Lung (tissue), 12 donors: ENCODE data around the gene MIPOL1. TPM values are rescaled to one million over a fixed set of nuclear protein-coding genes. Genes with fewer than 3 reads are reported as not detected.
"Not testable (repeated sequence)": the region's sequence is repeated elsewhere in the genome, so short reads cannot be mapped to it uniquely, and the experiment has no call there.

Source experiments
- ATAC-seq: fragments of 200-7000 bp; cut with Tn5 transposase; one replicate; pipeline ENCODE4 v1.9.1; 2020; ENCODE audit warnings: moderate number of reproducible peaks; ENCODE audit not compliant: insufficient read depth, low FRiP score
- DNase-seq, 3 donors: peaks; one replicate each; pipeline ENCODE4 v3.0.0-alpha.2; 2013 to 2017
- H3K27ac ChIP-seq, 2 donors: one replicate each; pipeline ENCODE4 v1.5.1; 2013; ENCODE audit warnings: mild to moderate bottlenecking in 2 of 2, moderate library complexity in 2 of 2, control low read depth in 1 of 2, inconsistent platforms in 1 of 2, low read depth in 1 of 2, low read length in 1 of 2
- H3K27me3 ChIP-seq, 3 donors: one replicate each; pipeline ENCODE4 v1.5.1; 2013; ENCODE audit warnings: low read length in 2 of 3; ENCODE audit not compliant: control insufficient read depth in 3 of 3, insufficient read depth in 3 of 3
- H3K36me3 ChIP-seq, 4 donors: one replicate each; pipeline ENCODE4 v1.5.1; 2013; ENCODE audit warnings: low read length in 4 of 4, mild to moderate bottlenecking in 1 of 4, moderate library complexity in 1 of 4; ENCODE audit not compliant: control insufficient read depth in 4 of 4, insufficient read depth in 4 of 4
- H3K4me1 ChIP-seq, 5 donors: one replicate each; pipeline ENCODE4 v1.5.1; 2013; ENCODE audit warnings: low read length in 5 of 5, mild to moderate bottlenecking in 2 of 5, moderate library complexity in 1 of 5; ENCODE audit not compliant: control insufficient read depth in 5 of 5, insufficient read depth in 5 of 5
- H3K4me3 ChIP-seq: one replicate; pipeline ENCODE4 v1.5.1; 2013; ENCODE audit warnings: mild to moderate bottlenecking, control low read depth, moderate library complexity
- H3K9ac ChIP-seq, 2 donors: one replicate each; pipeline ENCODE4 v1.5.1; 2013; ENCODE audit warnings: low read length in 2 of 2, control low read depth in 1 of 2; ENCODE audit not compliant: insufficient read depth in 1 of 2
- H3K9me3 ChIP-seq, 4 donors: one replicate each; pipeline ENCODE4 v1.5.1; 2013; ENCODE audit warnings: low read length in 3 of 4, mild to moderate bottlenecking in 1 of 4, moderate library complexity in 1 of 4; ENCODE audit not compliant: control insufficient read depth in 4 of 4, insufficient read depth in 3 of 4
- CTCF ChIP-seq: IDR thresholded peaks from 2 replicates; pipeline ENCODE4 v1.5.1; 2012; ENCODE audit warnings: mild to moderate bottlenecking; ENCODE audit errors: control extremely low read depth, extremely low read depth
- WGBS, 2 donors: extraction: QIAGEN DNeasy Blood & Tissue Kit; methylation state at CpG; one replicate each; pipeline ENCODE4 v1.1.7; 2013; 5-methylcytosine and 5-hydroxymethylcytosine counted together
- polyA plus RNA-seq, 2 donors: library from polyadenylated mRNA; stranded (reverse); fragments of 200-250 nt; gene quantifications; one replicate each; pipeline ENCODE4 v1.2.1, GENCODE V29; 2013
- total RNA-seq, 2 donors: library from RNA; depleted of rRNA in 1 of 2; stranded (reverse); fragments of >200 nt in 1 of 2; gene quantifications; one replicate each; pipeline ENCODE4 v1.2.1, GENCODE V29; 2014 to 2021
- donor health status: control.
- donor health status: control.
- donor health status: Bipolar disorder and iron deficiency.
- donor health status: healthy.
- donor health status: DM: yes; HTN: yes; CAD: no.

The MIPOL1 gene
- total and polyA plus RNA-seq, 4 donors = 2.3 to 49.9 (median 7.0) TPM

- ATAC-seq (no peak), DNase-seq (no peak)
- Histone ChIP-seq H3K9ac (no peak overlapping the region), H3K4me3 (no peak overlapping the region), H3K36me3 (no peaks in the 10 kb centered on the region), H3K4me1 (peaks cover 0 to 2% (median 0%) of the 10 kb centered on the region in 5 donors), H3K27me3 (no peaks in the 10 kb centered on the region), H3K27ac (no peak overlapping the region), H3K9me3 (peaks cover 0 to 3% (median 0%) of the 10 kb centered on the region in 4 donors)
- TF ChIP-seq CTCF = no peak
These were observed 15.3 kb downstream of the MIPOL1 start for GRCh38 chr14:37213016-37213415.

GRCh38 chr14:37215345-37215744, 17.6 kb downstream of the MIPOL1 start:
- H3K36me3 ChIP-seq = no peaks in the 10 kb centered on the region
- TF ChIP-seq CTCF = no peak
- ATAC-seq = no peak
- no peak overlapping the region for H3K4me3 ChIP-seq
- peaks cover 0 to 2% (median 0%) of the 10 kb centered on the region in 5 donors for H3K4me1 ChIP-seq
- no peaks in the 10 kb centered on the region for H3K27me3 ChIP-seq
- no peak for DNase-seq
- peaks cover 0 to 3% (median 0%) of the 10 kb centered on the region in 4 donors for H3K9me3 ChIP-seq
- 91 to 97% methylated on average over 3 of the region's 3 CpGs for WGBS, 2 donors
- no peak overlapping the region for H3K9ac ChIP-seq
- H3K27ac ChIP-seq = no peak overlapping the region

- Histone ChIP-seq H3K4me1 (no peaks in the 10 kb centered on the region), H3K4me3 (no peak overlapping the region), H3K36me3 (peaks cover 0 to 6% (median 1%) of the 10 kb centered on the region in 4 donors), H3K9ac (no peak overlapping the region), H3K27ac (no peak overlapping the region), H3K27me3 (no peaks in the 10 kb centered on the region), H3K9me3 (peaks cover 0 to 9% (median 3%) of the 10 kb centered on the region in 4 donors)
- 94 to 96% methylated on average over 3 of the region's 3 CpGs for WGBS, 2 donors
- no peak for ATAC-seq
- DNase-seq = no peak
- no peak for TF ChIP-seq CTCF
These were observed 23.3 kb downstream of the MIPOL1 start for GRCh38 chr14:37221073-37221472.

- TF ChIP-seq CTCF = no peak
- Histone ChIP-seq H3K27me3 (no peaks in the 10 kb centered on the region), H3K27ac (no peak overlapping the region), H3K4me3 (no peak overlapping the region), H3K9me3 (peaks cover 0 to 9% (median 3%) of the 10 kb centered on the region in 4 donors), H3K9ac (no peak overlapping the region), H3K4me1 (no peaks in the 10 kb centered on the region), H3K36me3 (peaks cover 0 to 6% (median 1%) of the 10 kb centered on the region in 4 donors)
- ATAC-seq (no peak), DNase-seq (no peak)
- 92 to 93% methylated on average over 3 of the region's 3 CpGs for WGBS, 2 donors
These were observed 26.3 kb downstream of the MIPOL1 start for GRCh38 chr14:37223947-37224474.

GRCh38 chr14:37225668-37226067, 27.9 kb downstream of the MIPOL1 start:
- DNase-seq, H3K36me3 ChIP-seq, ATAC-seq, H3K9me3 ChIP-seq, H3K27me3 ChIP-seq, H3K4me1 ChIP-seq, H3K4me3 ChIP-seq, H3K9ac ChIP-seq, H3K27ac ChIP-seq: not testable (repeated sequence)
- WGBS, 2 donors = 92 to 97% methylated on average over 4 of the region's 4 CpGs
